IPS DF 4.7 (cell line): ENCODE results near the gene METTL23.
"Not testable (repeated sequence)": the region's sequence is repeated elsewhere in the genome, so short reads cannot be mapped to it uniquely, and the experiment has no call there.

ENCODE experiments used
- DNase-seq: peaks from one replicate; pipeline ENCODE4 v3.0.0-alpha.2; 2013; ENCODE audit warnings: low spot score; ENCODE audit errors: extremely low read depth

The METTL23 gene

DNA sequence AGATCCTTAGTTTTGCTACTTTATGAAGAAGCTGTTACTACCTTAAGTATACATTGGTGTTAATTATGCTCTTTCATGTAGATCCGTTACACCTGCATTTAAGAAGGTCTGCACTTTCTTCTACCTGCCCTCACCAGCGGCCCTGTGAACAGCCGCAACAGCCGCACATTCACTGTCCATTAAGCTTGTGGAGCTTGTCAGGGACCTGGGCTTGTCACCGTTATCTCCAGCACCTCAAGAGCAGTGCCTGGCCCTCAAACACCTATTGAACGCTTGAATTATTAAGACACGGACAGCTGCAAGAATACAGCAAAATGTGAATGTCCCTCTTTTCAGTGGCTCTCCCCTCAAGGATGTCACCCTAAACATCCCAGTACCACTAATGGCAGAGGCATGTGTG lies 12.9 kb upstream of the METTL23 start:
- no peak for DNase-seq

DNA sequence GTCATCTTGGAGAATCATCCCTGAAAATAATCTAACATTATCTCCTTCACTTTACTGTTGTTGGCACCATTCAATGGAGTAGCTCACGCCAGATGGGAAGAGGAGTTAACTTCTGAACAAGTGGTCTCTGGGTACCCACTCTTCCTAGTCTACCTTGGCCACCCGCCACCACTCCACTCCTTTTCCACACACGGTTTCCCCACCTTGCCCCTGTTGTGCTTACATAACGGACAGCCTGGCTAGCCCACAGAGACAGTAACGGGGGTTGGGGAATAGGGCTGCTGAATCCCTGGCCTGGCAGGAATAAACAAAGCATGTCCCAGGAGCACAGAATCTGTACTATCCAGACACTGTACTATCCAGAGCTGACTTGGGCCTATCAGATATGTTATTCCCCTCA lies 12.3 kb upstream of the METTL23 start:
- DNase-seq, result no peak

DNA sequence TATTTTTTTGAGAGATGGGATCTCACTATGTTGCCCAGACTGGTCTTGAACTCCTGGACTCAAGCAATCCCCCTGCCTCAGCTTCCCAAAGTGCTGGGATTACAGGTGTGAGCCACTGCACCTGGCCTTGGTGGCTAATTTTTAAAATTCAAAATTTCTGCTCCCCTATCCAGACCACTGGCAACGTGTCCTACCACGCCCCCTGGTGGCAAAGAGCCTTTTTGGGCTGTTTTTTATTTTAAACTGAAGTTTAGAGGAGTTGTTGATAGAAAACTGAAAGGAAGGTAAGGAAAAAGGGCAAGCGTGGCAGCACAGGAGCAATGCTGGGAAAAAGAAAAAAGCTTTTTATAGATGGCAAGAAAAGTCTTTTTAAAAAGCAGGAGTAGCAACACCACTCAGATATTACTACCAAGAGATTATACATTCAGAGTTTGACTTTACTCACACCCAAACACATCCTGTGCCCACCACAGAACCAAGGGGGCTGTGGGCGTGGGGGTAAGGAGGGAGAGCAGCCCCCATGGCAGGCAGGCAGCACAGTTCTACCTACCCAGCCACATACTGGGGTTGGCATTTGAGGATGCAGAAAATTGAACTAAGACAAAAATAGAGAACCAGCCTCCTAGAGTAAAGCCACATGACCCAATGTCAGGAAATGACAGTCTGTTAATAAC lies 11.7 kb upstream of the METTL23 start:
- DNase-seq, result no peak

DNA sequence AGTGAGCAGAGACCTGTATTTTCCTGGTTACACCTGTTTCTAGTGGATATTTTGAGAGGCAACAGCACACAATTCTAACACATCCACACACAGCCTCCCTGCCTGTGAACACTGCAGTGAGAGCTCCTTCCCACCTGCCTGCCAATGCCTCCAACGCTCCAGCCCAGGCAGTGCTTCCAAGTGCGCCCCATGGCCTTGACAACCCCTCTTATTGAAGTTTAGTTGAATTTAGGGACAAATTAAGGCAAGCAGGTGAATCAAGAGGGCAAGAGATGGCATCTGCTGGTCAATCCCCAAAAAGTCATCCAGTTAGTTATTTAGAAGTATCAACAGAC lies 11.2 kb upstream of the METTL23 start:
- no peak for DNase-seq

- DNase-seq, result no peak
These were observed 10.3 kb upstream of the METTL23 start for GRCh38 chr17:76716146-76716838.

GRCh38 chr17:76716839-76717215 lies 9.8 kb upstream of the METTL23 start:
- DNase-seq, result no peak

- DNase-seq, result no peak
These were observed 8.1 kb upstream of the METTL23 start for GRCh38 chr17:76718516-76718915.

DNA sequence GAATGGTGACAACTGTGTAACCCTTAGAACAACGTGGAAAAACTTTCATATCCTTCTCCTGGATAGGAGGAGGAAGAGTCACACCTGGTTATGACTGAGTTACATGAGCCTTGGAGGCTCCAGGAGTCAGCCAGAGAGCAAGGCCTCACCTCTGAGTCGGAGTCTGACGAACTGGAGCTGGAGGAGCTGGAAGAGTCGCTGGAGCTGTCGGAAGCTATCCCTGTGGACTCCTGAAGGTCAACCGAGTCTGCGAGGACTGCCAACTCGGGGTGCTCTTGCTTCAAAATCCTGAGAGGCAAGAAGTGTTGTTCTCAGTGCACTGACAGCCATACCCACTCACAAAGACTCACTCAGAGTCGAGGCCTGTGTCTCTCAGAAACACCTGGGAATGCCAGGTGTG lies 6.4 kb upstream of the METTL23 start:
- no peak for DNase-seq

DNA sequence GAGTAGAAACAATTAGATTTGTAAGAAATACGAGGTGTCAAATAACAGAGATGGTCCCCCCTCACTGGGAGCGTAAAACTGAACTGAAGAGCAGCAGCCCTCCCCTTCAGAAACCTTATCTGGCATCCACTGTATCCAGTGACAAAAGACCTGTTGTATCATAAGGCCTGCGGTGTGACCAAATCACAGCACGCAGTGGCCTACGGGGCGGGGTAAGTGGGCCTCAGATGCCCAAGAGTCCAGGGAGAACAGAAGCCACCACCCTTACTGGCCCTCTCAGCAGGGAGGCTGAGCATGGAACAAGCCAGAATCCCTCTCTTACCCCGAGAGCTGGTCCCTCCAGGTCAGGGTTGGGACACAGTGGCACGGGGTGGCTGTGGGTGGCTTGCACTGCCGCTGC lies 5.7 kb upstream of the METTL23 start:
- no peak for DNase-seq

- no peak for DNase-seq
These were observed 5.2 kb upstream of the METTL23 start for GRCh38 chr17:76721463-76721862.

- no peak for DNase-seq
These were observed 4.4 kb upstream of the METTL23 start for GRCh38 chr17:76722279-76722678.

DNA sequence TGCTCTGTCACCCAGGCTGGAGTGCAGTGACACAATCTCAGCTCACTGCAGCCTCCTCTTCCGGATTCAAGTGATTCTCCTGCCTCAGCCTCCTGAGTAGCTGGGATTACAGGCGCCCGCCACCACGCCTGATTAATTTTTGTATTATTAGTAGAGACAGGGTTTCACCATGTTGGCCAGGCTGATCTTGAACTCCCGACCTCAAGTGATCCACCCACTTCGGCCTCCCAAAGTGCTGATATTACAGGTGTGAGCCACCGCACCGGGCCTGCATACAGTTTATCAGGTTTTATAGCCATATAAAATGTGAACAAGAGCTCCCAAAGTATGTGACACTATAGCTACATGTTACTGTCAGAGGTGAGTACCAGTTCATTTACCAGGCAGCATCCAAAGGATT lies 3.7 kb upstream of the METTL23 start:
- DNase-seq, result not testable (repeated sequence)

- no peak for DNase-seq
These were observed 2.8 kb upstream of the METTL23 start for GRCh38 chr17:76723812-76724211.

GRCh38 chr17:76725580-76726230 lies 934 bp upstream of the METTL23 start:
- DNase-seq, result no peak

GRCh38 chr17:76726231-76726775 lies 336 bp upstream of the METTL23 start, which contains the start of gene JMJD6:
Gene JMJD6 (minus strand): TSS chr17:76726606. CDS start chr17:76726475, 131 bp downstream.
- DNase-seq, result peak; percentile 80

DNA sequence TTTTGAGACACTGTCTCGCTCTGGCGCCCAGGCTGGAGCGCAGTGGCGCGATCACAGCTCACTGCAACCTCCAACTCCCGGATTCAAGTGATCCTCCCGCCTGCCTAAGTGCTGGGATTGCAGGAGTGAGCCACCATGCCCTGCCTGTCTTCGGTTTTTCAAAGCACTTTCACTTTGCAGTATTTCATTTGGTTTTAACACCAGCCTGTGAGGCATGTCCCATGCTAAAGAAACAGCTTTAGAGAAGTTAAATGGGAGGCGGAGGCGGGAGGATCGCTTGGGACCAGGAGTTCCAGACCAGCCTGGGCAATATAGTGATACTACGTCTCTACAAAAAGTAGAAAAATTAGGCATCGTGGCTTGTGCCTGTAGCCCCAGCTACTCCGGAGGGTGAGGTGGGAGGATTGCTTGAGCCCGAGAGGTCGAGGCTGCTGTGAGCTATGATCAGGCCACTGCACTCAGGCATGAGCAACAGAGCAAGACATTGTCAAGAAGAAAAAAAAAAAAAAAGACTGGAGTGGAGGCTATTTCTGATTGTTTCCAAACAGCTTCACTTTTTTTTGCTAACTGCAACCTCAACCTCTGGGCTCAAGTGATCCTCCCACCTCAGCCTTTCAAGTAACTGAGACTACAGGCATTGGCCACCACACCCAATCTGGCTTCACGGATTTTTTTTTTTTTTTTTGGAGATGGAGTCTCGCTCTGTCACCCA lies 1.3 kb downstream of the METTL23 start:
- no peak for DNase-seq

GRCh38 chr17:76731800-76732733 lies 5.4 kb downstream of the METTL23 start:
- DNase-seq, result not testable (repeated sequence)

- DNase-seq, result no peak
These were observed 6.3 kb downstream of the METTL23 start for GRCh38 chr17:76732734-76733617.

DNA sequence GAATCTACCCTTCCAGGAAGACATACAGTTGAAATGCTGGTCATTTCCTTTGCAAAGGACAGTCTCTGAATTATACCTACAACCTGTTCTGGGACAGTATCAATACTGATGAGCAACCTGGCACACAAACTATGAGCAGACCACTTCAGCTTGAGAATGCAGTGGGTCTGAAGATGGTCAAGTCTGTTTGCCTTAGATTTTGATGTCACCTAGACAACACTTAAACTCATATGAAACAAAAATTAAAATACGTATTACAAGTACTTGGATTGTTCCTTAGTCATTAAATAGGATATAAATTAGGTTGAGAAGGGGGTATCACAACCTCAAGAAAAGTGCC lies 6.9 kb downstream of the METTL23 start:
- no peak for DNase-seq
